ENCODE results near the gene SRSF12.

SRSF12 gene

GRCh38 chr6:89048288-89048923, 69.5 kb downstream of the SRSF12 start:
- Histone ChIP-seq H3K4me2 (ENCODE audit: low read depth, low read length, poor library complexity, severe bottlenecking) (no peak overlapping the region), H3F3A (ENCODE audit: insufficient read depth) (no peaks in the 10 kb centered on the region), H3K36me3 (ENCODE audit: low read length) (no peaks in the 10 kb centered on the region), H3K4me3 (ENCODE audit: insufficient read depth, low read length, poor library complexity, severe bottlenecking) (no peak overlapping the region), H3K79me2 (ENCODE audit: insufficient read depth, low read length) (no peaks in the 10 kb centered on the region), H3K9me2 (replicated peaks; ENCODE audit: insufficient read depth, low read length) (no peaks in the 10 kb centered on the region), H3K9ac (ENCODE audit: low read length) (no peak overlapping the region), H3K27ac (ENCODE audit: low read depth, low read length) (no peak overlapping the region), H2AFZ (ENCODE audit: low read depth, low read length, severe bottlenecking) (no peak overlapping the region), H3K27me3 (ENCODE audit: low read length) (no peaks in the 10 kb centered on the region), H3K9me3 (ENCODE audit: insufficient read depth, low read length) (no peaks in the 10 kb centered on the region), H4K20me1 (ENCODE audit: low read depth, low read length) (no peaks in the 10 kb centered on the region)
- no peak for TF ChIP-seq CTCF (IDR thresholded peaks at IDR 0.05; ENCODE audit: insufficient read depth, low read length, poor library complexity, severe bottlenecking)
- TF ChIP-seq EZH2phosphoT487 (conservative IDR thresholded peaks at IDR 0.05; ENCODE audit: low read length) = no peak

GRCh38 chr6:89047473-89047872, 70.4 kb downstream of the SRSF12 start:
- no peaks in the 10 kb centered on the region for H3K27me3 ChIP-seq (ENCODE audit: low read length)
- no peak overlapping the region for H3K4me2 ChIP-seq (ENCODE audit: low read depth, low read length, poor library complexity, severe bottlenecking)
- H4K20me1 ChIP-seq (ENCODE audit: low read depth, low read length) = no peaks in the 10 kb centered on the region
- no peak overlapping the region for H2AFZ ChIP-seq (ENCODE audit: low read depth, low read length, severe bottlenecking)
- H3K27ac ChIP-seq (ENCODE audit: low read depth, low read length) = no peak overlapping the region
- H3K9me3 ChIP-seq (ENCODE audit: insufficient read depth, low read length) = no peaks in the 10 kb centered on the region
- TF ChIP-seq EZH2phosphoT487 (conservative IDR thresholded peaks at IDR 0.05; ENCODE audit: low read length) (no peak), CTCF (IDR thresholded peaks at IDR 0.05; ENCODE audit: insufficient read depth, low read length, poor library complexity, severe bottlenecking) (no peak)
- no peaks in the 10 kb centered on the region for H3K9me2 ChIP-seq (replicated peaks; ENCODE audit: insufficient read depth, low read length)
- no peak overlapping the region for H3K9ac ChIP-seq (ENCODE audit: low read length)
- H3K36me3 ChIP-seq (ENCODE audit: low read length) = no peaks in the 10 kb centered on the region
- H3K4me3 ChIP-seq (ENCODE audit: insufficient read depth, low read length, poor library complexity, severe bottlenecking) = no peak overlapping the region
- H3K79me2 ChIP-seq (ENCODE audit: insufficient read depth, low read length) = no peaks in the 10 kb centered on the region
- H3F3A ChIP-seq (ENCODE audit: insufficient read depth) = no peaks in the 10 kb centered on the region

Measured in SU-DHL-6 (cell line).